GM21367 (cell line): ENCODE data around the gene STK25.

Source experiments
- ATAC-seq: cut with Tn5 transposase; IDR thresholded peaks from one replicate; pipeline ENCODE4 v1.9.1; 2021; ENCODE audit not compliant: unreplicated experiment

The STK25 gene

GRCh38 chr2:241495172-241496002 is 13.0 kb downstream of the STK25 start:
- ATAC-seq, result no peak

GRCh38 chr2:241494311-241494908 is 14.0 kb downstream of the STK25 start:
- no peak for ATAC-seq

- ATAC-seq, result no peak
These were observed 15.3 kb downstream of the STK25 start for GRCh38 chr2:241493092-241493491.

- ATAC-seq, result no peak
These were observed 16.2 kb downstream of the STK25 start for GRCh38 chr2:241492174-241492565.

GRCh38 chr2:241491549-241492173 is 16.7 kb downstream of the STK25 start:
- ATAC-seq, result no peak

- no peak for ATAC-seq
These were observed 17.4 kb downstream of the STK25 start for GRCh38 chr2:241490825-241491506.

- no peak for ATAC-seq
These were observed 18.4 kb downstream of the STK25 start for GRCh38 chr2:241489733-241490680.

GRCh38 chr2:241489088-241489487 is 19.3 kb downstream of the STK25 start:
- no peak for ATAC-seq

GRCh38 chr2:241485172-241485911 is 23.0 kb downstream of the STK25 start:
- no peak for ATAC-seq

GRCh38 chr2:241483305-241483704 is 25.1 kb downstream of the STK25 start:
- ATAC-seq, result no peak

GRCh38 chr2:241482126-241482955 is 26.0 kb downstream of the STK25 start:
- no peak for ATAC-seq

GRCh38 chr2:241481687-241482086 is 26.7 kb downstream of the STK25 start:
- no peak for ATAC-seq

GRCh38 chr2:241479026-241479898 is 29.1 kb downstream of the STK25 start:
- no peak for ATAC-seq

GRCh38 chr2:241478166-241478565 is 30.2 kb downstream of the STK25 start:
- ATAC-seq, result no peak

- ATAC-seq, result no peak
These were observed 33.1 kb downstream of the STK25 start for GRCh38 chr2:241475267-241475666.

- no peak for ATAC-seq
These were observed 35.0 kb downstream of the STK25 start for GRCh38 chr2:241473399-241473798.

GRCh38 chr2:241469746-241470145 is 38.6 kb downstream of the STK25 start:
- no peak for ATAC-seq

GRCh38 chr2:241468476-241468781 is 40.0 kb downstream of the STK25 start:
- no peak for ATAC-seq
